Fibroblast of mammary gland (primary cell): ENCODE results near the gene PMVK.

ENCODE experiments used
- DNase-seq: peaks from one replicate; pipeline ENCODE4 v3.0.0-alpha.2; 2010; ENCODE audit warnings: low read depth
- H3K4me3 ChIP-seq: 2 replicates; pipeline ENCODE4 v1.5.1; 2011; ENCODE audit warnings: low read depth, mild to moderate bottlenecking, low read length, moderate library complexity; ENCODE audit not compliant: control insufficient read depth
- TF ChIP-seq, protein P1 (sequence below): conservative IDR thresholded peaks from 2 replicates; pipeline ENCODE4 v1.5.1; 2011; ENCODE audit warnings: low read depth, low read length, inconsistent platforms; ENCODE audit not compliant: control insufficient read depth, insufficient read depth

The PMVK gene

GRCh38 chr1:154934358-154934948, 2.1 kb downstream of the PMVK start:
- no peak overlapping the region for H3K4me3 ChIP-seq
- no peak for DNase-seq
- TF ChIP-seq, protein P1, sequence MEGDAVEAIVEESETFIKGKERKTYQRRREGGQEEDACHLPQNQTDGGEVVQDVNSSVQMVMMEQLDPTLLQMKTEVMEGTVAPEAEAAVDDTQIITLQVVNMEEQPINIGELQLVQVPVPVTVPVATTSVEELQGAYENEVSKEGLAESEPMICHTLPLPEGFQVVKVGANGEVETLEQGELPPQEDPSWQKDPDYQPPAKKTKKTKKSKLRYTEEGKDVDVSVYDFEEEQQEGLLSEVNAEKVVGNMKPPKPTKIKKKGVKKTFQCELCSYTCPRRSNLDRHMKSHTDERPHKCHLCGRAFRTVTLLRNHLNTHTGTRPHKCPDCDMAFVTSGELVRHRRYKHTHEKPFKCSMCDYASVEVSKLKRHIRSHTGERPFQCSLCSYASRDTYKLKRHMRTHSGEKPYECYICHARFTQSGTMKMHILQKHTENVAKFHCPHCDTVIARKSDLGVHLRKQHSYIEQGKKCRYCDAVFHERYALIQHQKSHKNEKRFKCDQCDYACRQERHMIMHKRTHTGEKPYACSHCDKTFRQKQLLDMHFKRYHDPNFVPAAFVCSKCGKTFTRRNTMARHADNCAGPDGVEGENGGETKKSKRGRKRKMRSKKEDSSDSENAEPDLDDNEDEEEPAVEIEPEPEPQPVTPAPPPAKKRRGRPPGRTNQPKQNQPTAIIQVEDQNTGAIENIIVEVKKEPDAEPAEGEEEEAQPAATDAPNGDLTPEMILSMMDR: no peak

GRCh38 chr1:154931940-154932487, 4.5 kb downstream of the PMVK start:
- DNase-seq: no peak
- TF ChIP-seq, protein P1: no peak
- no peak overlapping the region for H3K4me3 ChIP-seq

GRCh38 chr1:154926201-154926600, 10.3 kb downstream of the PMVK start:
- DNase-seq: no peak
- TF ChIP-seq, protein P1: no peak
- no peak overlapping the region for H3K4me3 ChIP-seq

DNA sequence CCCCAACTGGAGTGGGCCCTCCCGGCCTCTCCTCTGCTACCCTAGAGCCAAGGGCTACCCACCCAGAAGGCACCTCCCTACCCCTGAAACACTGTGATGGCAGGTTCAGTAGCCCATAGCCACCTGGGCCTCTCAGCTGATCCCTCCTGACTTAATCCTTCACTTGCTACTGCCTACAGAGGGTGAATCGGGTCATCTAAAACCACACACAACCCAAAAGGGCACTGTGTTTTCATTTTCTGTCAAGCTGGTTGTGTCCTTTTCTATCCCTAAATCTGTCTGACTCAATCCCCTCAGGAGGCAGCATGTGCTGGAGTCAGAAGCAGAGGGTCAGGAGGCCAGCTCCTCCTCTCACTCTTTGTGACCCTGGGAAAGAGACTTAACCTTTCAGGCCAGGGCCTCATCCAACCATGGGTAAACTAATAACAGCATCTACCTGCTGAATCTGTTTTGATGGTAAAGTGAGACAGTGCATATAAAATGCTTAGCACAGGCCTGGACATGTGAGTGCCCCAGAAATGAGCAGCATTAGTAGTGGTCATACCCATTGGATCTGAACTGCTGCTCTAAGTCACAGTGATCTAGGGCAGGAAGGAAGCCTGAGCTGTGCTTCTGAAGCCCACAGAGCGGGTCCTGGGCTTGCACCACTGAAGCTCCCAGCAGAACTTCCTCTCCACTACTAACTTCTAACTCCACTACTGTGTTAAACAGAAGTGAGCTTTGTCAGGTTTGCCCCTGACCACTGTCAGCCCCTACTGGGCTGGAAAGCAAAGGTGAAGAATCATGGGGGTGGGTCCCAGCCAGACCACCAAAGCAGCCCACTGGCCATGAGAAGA, 11.0 kb downstream of the PMVK start:
- H3K4me3 ChIP-seq: no peak overlapping the region
- TF ChIP-seq, protein P1: no peak
- DNase-seq: no peak

GRCh38 chr1:154923695-154924094, 12.8 kb downstream of the PMVK start:
- H3K4me3 ChIP-seq: no peak overlapping the region
- DNase-seq: no peak
- TF ChIP-seq, protein P1: no peak

DNA sequence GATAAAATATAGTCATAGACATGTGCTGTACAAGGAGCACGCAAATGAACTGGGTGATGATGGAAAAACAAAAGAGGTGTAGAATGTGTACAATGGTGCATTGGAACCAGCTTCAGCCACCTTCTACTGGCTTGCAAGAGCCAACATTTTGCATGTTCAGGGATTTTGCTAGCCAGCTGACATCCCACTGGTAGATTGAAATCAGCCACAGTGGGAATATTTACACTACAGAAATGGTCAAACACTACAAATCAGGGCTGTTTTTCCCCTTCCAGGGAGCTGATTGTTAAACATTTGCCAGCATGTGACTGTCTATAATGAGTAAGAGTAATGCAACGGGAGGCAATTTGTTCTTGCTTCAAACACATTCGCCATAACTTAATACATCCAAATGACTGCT, 23.2 kb downstream of the PMVK start:
- no peak for DNase-seq
- TF ChIP-seq, protein P1: no peak
- H3K4me3 ChIP-seq: no peak overlapping the region

DNA sequence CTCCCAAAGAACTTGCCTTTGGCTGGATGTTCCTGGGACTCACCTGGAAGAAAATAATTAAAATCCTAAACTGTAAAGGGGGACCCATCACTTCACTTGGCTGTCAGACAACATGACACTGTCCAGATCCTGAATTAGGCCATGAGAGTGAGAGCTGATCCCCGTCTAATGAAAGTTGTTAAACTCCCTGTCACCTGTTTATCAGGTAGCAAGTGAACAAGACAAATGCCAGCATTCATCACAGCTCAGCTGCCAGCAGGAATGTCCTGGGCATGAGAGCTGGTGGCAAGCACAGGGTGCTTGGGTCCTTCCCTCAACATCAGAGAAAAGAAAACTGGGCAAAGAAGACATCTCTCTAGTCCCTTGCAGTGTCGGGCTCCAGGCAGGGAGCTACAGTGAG, 23.8 kb downstream of the PMVK start:
- DNase-seq: no peak
- TF ChIP-seq, protein P1: no peak
- no peak overlapping the region for H3K4me3 ChIP-seq
